ENCODE results near the gene IL4.

- TF ChIP-seq CTCF (optimal IDR thresholded peaks at IDR 0.05 in 1 of 3, IDR thresholded peaks at IDR 0.05 in 1 of 3, conservative IDR thresholded peaks at IDR 0.05 in 1 of 3; ENCODE audit: extremely low read depth in 1 of 3, insufficient read depth in 2 of 3, low read length in 3 of 3) (no peak), EZH2 (IDR thresholded peaks at IDR 0.05; ENCODE audit: low read length) (no peak)
These were observed 9.8 kb upstream of the IL4 start for GRCh38 chr5:132663771-132664695.

All from keratinocyte (primary cell).